Stimulated activated naive CD8-positive, alpha-beta T cell treated with anti-CD3 and anti-CD28 coated beads, Interleukin-15, amount 100 ng/mL, for 72 hours (primary cell): ENCODE results near the gene HDAC10.
A peak's percentile ranks its signal among the peaks of the same experiment; 100 is the strongest.
"Not testable (repeated sequence)": the region's sequence is repeated elsewhere in the genome, so short reads cannot be mapped to it uniquely, and the experiment has no call there.

Experiments
- ATAC-seq: fragments of 150-1000 bp; cut with Tn5 transposase; 2 replicates; pipeline ENCODE4 v1.10.0; 2021; ENCODE audit warnings: mild to moderate bottlenecking, moderate library complexity
- DNase-seq, 2 donors: peaks; one replicate each; pipeline ENCODE4 v3.0.0; 2021 to 2022
- H3K27ac Mint-ChIP-seq, 2 donors: one replicate each; pipeline ENCODE4 v1.8.0; 2022; ENCODE audit warnings: mild to moderate bottlenecking in 2 of 2, mixed read lengths in 2 of 2, moderate library complexity in 2 of 2
- H3K27me3 Mint-ChIP-seq: one replicate; pipeline ENCODE4 v1.8.0; 2022; ENCODE audit warnings: mixed read lengths
- H3K4me1 Mint-ChIP-seq: one replicate; pipeline ENCODE4 v1.8.0; 2022; ENCODE audit warnings: mild to moderate bottlenecking, mixed read lengths
- H3K4me3 Mint-ChIP-seq, 2 donors: one replicate each; pipeline ENCODE4 v1.8.0; 2022; ENCODE audit warnings: mild to moderate bottlenecking in 2 of 2, mixed read lengths in 2 of 2, moderate library complexity in 1 of 2
- H3K9me3 Mint-ChIP-seq, 2 donors: one replicate each; pipeline ENCODE4 v1.8.0; 2022; ENCODE audit warnings: mixed read lengths in 2 of 2

The HDAC10 gene

DNA sequence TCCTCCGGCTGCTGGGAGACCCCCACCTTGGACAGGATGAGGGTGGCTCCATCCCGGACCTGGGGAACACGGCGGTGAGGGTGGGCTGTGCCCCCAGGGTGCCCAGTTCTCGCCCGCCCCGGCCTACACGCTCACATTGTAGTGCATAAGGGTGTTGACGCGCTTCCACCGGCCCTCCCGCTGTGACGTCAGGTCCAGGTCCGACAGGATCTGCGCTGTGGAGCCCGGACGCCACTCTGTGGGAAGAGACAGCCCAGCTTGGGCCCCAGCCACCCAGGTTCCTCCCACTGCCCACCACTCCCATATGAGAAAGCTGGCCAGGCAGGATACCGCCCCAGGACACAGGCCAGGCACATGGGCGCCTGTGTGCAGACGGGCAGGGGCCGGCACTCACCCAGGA is 27.4 kb upstream of the HDAC10 start:
- no peak overlapping the region for H3K27ac Mint-ChIP-seq
- no peak overlapping the region for H3K4me3 Mint-ChIP-seq
- H3K4me1 Mint-ChIP-seq, result peaks cover 11% of the 10 kb centered on the region
- ATAC-seq (no peak), DNase-seq (no peak)
- H3K27me3 Mint-ChIP-seq, result peaks cover 8% of the 10 kb centered on the region
- no peaks in the 10 kb centered on the region for H3K9me3 Mint-ChIP-seq

DNA sequence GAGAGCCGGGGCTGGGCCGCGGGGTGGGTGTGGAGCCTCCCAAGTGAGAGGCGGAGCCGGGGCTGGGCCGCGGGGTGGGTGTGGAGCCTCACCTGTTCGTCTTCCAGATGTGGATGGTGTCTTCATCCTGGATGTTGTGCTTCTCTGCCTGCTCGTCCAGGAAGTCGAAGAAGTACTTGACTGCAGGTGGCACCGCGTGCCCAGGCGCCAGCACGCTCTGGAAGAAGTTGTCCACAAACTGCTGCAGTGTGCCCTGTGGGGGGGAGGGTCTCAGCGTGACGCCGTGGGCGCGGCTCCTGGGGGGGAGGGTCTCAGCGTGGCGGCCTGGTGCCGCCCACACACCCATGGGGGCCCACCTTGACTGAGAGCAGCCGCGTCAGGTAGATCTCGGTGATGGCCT is 26.7 kb upstream of the HDAC10 start:
- DNase-seq, result no peak
- Mint-ChIP-seq H3K4me3 (no peak overlapping the region), H3K27me3 (peaks cover 12% of the 10 kb centered on the region), H3K27ac (no peak overlapping the region), H3K9me3 (no peaks in the 10 kb centered on the region), H3K4me1 (peaks cover 11% of the 10 kb centered on the region)
- ATAC-seq, result no peak

DNA sequence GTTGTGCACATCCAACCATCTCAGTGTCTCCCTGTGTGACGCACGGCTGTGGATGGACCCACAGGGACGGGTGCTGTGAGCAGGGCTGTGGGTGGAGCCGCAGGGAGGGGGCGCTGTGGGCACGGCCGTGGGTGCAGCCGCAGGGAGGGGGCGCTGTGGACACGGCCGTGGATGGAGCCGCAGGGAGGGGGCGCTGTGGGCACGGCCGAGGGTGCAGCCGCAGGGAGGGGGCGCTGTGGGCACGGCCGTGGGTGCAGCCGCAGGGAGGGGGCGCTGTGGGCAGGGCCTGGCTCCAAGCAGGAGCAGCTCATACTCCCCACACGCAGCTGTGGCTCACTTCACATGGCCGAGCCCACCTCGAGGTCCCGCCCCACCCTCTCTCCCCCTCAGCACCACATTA is 25.1 kb upstream of the HDAC10 start:
- H3K4me3 Mint-ChIP-seq, result no peak overlapping the region
- peaks cover 13% of the 10 kb centered on the region for H3K4me1 Mint-ChIP-seq
- peaks cover 20% of the 10 kb centered on the region for H3K27me3 Mint-ChIP-seq
- H3K9me3 Mint-ChIP-seq, result no peaks in the 10 kb centered on the region
- peak; percentile 78 for ATAC-seq
- DNase-seq, result peak; percentile 65 to 75
- H3K27ac Mint-ChIP-seq, result no peak overlapping the region

DNA sequence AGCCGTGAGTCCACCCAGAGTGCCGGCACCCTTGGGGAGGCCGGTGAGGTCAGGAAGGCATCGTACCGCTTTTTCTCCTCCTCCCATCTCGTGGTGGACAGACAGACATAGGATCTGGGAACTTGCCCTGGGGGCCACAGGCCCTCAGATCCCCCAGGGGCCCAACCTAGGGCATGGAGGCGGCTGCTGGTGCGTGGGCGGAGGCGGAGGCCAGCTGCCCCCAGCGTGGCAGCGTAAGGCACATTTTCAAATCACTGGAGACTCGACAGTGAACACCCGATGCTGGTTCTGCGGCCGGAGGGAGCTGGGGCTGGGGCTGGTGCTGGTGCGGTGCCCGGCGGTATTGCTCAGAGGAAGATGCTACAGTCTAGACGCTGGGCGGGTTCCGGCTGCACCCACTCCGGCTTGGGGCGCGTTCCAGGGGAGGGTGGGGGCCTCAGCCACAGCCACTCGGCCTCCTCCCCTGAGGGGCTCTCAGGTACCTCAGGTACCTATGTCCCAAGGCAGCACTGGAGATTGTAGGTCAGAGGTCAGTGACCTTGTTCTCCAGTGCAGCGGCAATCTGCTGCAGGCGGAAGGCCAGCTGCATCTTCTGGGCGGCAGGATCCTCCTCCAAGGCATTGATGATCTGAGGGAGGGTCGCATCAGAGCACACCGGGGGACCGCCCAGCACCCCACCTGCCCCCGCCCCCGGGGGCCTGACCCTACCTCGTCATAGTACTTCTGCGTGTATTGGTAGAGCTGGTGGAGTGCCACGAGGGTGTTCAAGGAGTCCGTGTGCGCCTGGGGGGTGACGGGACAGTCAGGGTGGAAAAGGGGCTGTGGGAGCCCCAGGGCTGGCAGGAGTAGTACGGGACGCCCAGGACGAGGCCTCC is 24.4 kb upstream of the HDAC10 start:
- DNase-seq (no peak), ATAC-seq (no peak)
- H3K4me3 Mint-ChIP-seq, result no peak overlapping the region
- peaks cover 20% of the 10 kb centered on the region for H3K4me1 Mint-ChIP-seq
- no peak overlapping the region for H3K27ac Mint-ChIP-seq
- H3K27me3 Mint-ChIP-seq, result peaks cover 20% of the 10 kb centered on the region
- no peaks in the 10 kb centered on the region for H3K9me3 Mint-ChIP-seq

DNA sequence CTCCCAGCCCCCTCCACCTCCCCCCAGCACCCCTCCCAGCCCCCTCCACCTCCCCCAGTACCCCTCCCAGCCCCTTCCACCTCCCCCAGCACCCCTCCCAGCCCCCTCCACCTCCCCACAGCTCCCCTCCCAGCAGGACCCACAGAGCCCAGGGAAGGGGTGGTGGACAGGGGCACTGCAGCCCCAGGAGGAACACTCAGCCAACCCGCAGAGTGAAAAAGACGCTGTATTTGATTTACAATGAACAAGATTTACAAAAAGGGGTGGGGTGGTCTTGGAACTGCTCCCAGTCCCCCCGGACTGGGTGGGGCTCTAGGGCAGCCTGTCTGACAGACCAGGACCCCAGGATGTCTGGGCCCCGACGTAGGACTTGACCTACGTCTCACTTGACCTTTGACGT is 23.7 kb upstream of the HDAC10 start:
- no peak for DNase-seq
- no peak for ATAC-seq
- Mint-ChIP-seq H3K27me3 (peaks cover 20% of the 10 kb centered on the region), H3K4me3 (no peak overlapping the region), H3K27ac (no peak overlapping the region), H3K9me3 (no peaks in the 10 kb centered on the region), H3K4me1 (peaks cover 21% of the 10 kb centered on the region)

DNA sequence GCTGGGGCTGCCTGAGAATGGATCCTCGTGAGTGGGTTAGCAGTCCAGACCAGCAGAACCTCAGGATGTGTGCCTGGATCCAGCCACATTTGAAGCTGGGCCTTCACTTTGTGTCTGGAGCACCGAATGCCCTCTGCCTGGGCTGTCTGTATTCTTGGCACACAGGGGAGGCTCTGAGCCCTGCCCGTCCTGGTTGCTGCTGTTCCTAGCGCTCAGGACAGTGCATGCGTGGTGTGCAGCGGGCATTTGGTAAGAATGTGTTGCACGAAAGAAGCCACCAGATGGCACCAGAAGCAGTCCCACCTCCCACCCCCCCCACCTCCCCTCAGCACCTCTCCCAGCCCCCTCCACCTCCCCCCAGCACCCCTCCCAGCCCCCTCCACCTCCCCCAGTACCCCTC is 23.2 kb upstream of the HDAC10 start:
- Mint-ChIP-seq H3K27me3 (peaks cover 23% of the 10 kb centered on the region), H3K27ac (no peak overlapping the region), H3K9me3 (no peaks in the 10 kb centered on the region), H3K4me1 (peaks cover 26% of the 10 kb centered on the region), H3K4me3 (no peak overlapping the region)
- DNase-seq (peak in 1 of 2 donors; percentile 42), ATAC-seq (no peak)

DNA sequence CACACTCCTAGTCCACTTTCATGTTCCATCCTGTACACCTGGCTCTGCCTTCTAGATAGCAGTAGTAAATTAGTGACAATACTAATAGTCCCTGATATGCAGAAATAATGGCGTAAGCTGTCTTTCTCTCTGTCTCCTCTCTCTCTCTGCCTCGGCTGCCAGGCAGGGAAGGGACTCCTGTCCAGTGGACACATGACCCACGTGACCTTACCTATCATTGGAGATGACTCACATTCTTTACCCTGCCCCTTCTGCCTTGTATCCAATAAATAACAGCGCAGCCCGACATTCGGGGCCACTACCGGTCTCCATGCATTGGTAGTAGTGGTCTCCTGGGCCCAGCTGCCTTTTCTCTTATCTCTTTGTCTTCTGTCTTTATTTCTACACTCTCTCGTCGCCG is 22.7 kb upstream of the HDAC10 start:
- H3K4me3 Mint-ChIP-seq, H3K27ac Mint-ChIP-seq, H3K9me3 Mint-ChIP-seq, DNase-seq, ATAC-seq: not testable (repeated sequence)
- peaks cover 28% of the 10 kb centered on the region for H3K27me3 Mint-ChIP-seq
- peaks cover 31% of the 10 kb centered on the region for H3K4me1 Mint-ChIP-seq

DNA sequence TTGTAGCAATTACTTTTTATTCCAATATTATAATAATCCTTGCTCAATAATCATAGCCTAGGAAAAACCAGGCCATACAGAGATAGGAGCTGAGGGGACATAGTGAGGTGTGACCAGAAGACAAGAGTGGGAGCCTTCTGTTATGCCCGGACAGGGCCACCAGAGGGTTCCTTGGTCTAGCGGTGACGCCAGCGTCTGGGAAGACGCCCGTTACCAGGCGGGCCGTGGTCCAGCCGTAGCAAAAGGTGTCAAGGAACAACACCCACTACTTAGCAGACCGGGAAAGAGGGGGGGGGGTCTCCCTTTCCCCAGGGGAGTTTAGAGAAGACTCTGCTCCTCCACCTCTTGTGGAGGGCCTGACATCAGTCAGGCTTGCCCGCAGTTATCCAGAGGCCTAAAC is 22.3 kb upstream of the HDAC10 start:
- DNase-seq, H3K9me3 Mint-ChIP-seq, ATAC-seq, H3K27ac Mint-ChIP-seq, H3K4me3 Mint-ChIP-seq: not testable (repeated sequence)
- Mint-ChIP-seq H3K27me3 (peaks cover 32% of the 10 kb centered on the region), H3K4me1 (peaks cover 35% of the 10 kb centered on the region)

DNA sequence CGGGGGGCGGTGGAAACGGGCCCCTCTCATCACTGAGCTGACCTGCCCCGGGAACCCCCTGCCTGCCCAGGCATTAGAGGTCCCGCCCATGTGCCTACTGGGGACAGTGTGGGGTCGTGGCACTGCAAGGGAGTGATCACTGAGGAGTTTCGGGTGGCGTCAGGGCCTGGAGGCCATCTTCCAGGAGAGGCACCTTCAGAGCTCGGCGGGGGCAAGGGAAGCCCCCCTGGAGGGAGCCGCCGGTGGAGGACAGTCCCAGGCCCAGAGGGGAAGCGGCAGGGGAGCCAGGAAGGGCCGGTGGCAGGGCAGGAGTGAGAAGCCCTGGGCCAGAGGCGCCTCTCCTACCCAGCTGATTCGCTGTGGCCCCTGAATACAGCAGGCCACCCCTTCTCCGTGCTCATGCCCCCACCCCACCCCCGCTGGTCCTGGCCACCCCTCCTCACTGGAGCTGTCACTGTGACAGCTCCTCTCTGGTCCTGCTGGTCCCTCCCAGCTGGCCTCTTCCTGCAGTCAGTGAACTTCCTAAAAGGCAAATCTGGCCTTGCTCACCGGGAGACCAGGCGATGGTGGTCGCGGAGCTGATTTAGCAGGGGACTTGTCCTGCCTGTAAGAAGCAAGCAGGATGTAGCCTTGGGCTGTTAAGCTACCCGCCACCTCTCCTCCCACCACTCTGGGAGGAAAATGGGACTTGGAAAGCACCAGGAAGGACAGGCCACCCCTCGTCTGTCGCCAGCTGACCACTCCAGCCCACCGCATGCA is 21.2 kb upstream of the HDAC10 start:
- Mint-ChIP-seq H3K9me3 (no peaks in the 10 kb centered on the region), H3K4me1 (peaks cover 40% of the 10 kb centered on the region), H3K4me3 (peak overlapping the region in 1 of 2 donors; percentile 41), H3K27me3 (peaks cover 37% of the 10 kb centered on the region), H3K27ac (no peak overlapping the region)
- no peak for DNase-seq
- no peak for ATAC-seq

DNA sequence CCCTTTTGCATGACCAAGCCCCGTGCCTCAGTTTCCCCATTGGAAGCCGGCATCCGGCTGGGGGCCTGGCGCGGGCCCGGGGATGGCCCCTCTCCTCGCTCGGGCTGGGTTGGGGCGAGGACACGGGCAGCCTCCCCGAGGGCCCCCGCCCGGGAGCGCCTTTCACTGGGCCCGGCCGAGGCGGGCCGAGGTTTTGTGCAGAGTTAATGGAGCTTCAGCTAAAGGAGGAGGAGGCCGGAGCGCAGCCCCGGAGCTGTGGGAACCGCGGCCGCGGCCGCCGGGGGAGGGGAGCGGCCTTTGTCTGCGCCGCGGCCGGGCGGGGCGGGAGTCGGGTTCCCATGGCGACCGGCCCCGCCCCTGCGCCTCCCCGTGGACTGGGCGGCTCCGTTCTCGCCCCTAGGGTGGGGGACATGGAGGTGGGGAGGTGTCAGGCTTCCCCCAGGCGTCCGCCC is 20.5 kb upstream of the HDAC10 start:
- Mint-ChIP-seq H3K9me3 (no peaks in the 10 kb centered on the region), H3K4me1 (peaks cover 40% of the 10 kb centered on the region), H3K4me3 (peak overlapping the region; percentile 65 to 85), H3K27me3 (peaks cover 37% of the 10 kb centered on the region), H3K27ac (peak overlapping the region in 1 of 2 donors; percentile 59)
- peak in 1 of 2 donors; percentile 57 for DNase-seq
- ATAC-seq, result peak; percentile 21

DNA sequence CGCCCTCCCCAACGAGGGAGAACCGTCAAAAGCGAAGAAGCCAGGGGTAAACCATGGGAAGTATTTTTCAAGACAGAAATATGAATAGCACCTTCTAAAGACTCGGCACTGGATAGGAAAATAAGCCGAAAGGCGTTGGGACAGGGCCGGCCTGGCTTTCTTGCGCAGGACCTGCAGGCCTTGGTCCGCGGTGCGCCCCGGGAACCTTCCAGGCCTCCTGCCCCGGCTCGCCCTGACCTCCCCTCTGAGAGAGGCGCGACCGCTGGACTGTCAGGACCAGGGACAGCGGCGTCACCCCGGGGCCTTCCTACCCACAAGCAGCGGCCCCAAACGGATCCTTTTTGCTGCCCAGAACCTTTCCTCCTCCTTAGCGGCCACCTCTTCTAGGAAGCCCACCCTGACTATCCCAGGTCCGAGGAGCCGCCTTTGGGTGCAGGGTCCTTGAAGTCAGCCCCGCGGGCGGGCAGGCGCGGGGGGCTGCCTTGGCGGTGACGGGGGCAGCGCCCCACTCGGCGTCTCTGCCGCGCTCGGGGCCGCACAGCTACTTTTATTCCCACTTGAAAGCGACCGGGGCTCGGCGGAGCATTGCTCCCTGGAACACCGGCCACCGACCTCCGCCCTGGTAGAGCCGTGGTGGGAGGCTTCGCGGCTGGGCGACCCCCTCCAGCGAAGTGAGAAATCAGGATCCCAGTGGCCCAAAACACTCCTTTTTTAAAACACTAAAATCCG is 19.8 kb upstream of the HDAC10 start:
- peaks cover 37% of the 10 kb centered on the region for H3K27me3 Mint-ChIP-seq
- no peaks in the 10 kb centered on the region for H3K9me3 Mint-ChIP-seq
- ATAC-seq (peak; percentile 59), DNase-seq (peak; percentile 69 to 71)
- peak overlapping the region; percentile 78 to 85 for H3K4me3 Mint-ChIP-seq
- peak overlapping the region in 1 of 2 donors; percentile 59 for H3K27ac Mint-ChIP-seq
- H3K4me1 Mint-ChIP-seq, result peaks cover 40% of the 10 kb centered on the region

DNA sequence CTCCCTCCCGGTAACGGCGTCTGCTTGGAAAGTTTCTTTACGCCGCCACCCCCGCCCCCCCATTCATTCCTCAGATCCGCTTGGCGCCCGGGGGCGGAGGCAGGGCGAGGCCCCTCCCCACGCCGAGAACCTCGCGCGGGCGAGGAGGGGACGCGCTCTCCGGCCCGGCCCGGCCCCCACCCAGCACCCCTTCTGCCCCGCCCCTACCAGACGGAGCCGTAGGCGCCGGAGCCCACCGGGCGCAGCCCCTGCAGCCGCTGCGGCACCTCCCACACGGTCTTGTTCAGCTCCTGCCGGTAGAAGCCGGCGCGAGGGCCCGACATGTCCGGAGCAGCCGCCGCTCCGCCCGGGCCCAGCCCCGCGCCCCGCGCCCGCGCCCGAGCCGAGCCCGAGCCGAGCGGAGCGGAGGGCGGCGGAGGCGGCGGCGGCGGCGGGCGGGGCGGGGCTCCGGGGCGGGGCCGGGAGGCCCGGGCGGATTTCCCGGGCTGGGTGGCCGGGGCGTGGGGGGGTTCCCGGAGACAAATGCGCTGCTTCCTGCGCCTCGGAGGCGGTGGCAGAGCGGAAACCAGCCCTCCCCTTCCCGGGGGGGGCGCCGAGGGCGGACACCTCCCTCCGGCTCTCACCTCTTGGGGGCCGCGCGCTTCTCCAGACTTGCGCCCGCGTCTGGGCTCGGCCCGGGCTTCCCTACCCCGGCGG is 19.1 kb upstream of the HDAC10 start, which contains the start of gene MAPK11:
Gene MAPK11 (minus strand): TSS at position 411 of the 696 bp plus-strand sequence. CDS start 88 bp downstream, at position 323.
- H3K4me1 Mint-ChIP-seq, result peaks cover 33% of the 10 kb centered on the region
- DNase-seq (peak; percentile 50 to 77), ATAC-seq (peak; percentile 65)
- peak within 1 kb of the TSS; percentile 40 to 59 for H3K27ac Mint-ChIP-seq
- H3K9me3 Mint-ChIP-seq, result no peaks in the 10 kb centered on the region
- H3K27me3 Mint-ChIP-seq, result peaks cover 40% of the 10 kb centered on the region
- peak within 1 kb of the TSS; percentile 78 to 85 for H3K4me3 Mint-ChIP-seq

DNA sequence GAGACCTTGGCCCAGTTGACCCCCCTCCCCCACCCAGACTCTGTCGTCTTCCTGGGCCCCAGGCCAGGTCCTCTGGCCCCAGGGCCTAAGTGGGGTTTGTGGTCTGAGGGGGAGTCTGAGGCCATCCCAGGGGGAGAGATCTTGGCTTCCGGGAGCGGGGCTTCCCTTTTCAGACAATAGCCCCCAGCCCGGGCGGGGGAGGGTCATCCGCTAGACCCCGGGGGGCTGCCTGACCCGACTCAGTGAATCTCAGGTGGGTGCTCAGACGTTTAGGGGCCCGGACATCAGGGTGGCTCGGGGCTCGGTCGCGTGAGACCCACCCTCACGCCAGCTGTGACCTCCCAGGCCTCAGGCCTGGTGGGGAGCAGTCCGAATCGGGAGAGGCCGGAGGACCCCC is 18.5 kb upstream of the HDAC10 start:
- DNase-seq (no peak), ATAC-seq (peak; percentile 1)
- no peaks in the 10 kb centered on the region for H3K9me3 Mint-ChIP-seq
- peaks cover 45% of the 10 kb centered on the region for H3K27me3 Mint-ChIP-seq
- H3K4me3 Mint-ChIP-seq, result peak overlapping the region; percentile 73 to 76
- peak overlapping the region in 1 of 2 donors; percentile 40 for H3K27ac Mint-ChIP-seq
- H3K4me1 Mint-ChIP-seq, result peaks cover 29% of the 10 kb centered on the region

DNA sequence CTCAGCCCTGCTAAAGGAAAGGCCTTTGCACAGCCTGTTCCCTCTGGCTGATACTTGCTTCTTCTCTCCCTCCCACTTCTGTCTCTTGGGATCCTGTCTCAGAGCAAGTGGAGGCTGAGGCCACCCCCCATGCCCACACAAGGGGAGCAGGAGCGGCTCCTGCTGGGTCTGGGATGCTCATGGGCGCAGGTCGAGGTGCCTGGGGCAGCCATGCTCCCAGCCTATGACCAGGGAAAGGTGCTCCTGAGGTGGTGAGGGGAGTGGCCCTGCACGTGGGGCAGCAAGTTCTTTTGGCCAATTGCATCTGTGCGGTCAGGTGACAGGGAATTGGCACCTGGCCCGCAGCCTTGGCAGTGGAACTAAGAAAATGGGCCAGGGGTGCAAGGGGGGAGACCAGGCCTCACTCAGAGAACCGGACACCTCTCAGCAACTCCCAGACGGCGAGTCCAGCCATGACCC is 17.6 kb upstream of the HDAC10 start:
- Mint-ChIP-seq H3K27me3 (peaks cover 47% of the 10 kb centered on the region), H3K9me3 (no peaks in the 10 kb centered on the region), H3K27ac (no peak overlapping the region), H3K4me1 (peaks cover 29% of the 10 kb centered on the region), H3K4me3 (peak overlapping the region in 1 of 2 donors; percentile 0)
- no peak for DNase-seq
- no peak for ATAC-seq
